Spinal cord (tissue), 10 donors: ENCODE data around the gene ZMPSTE24. TPM values are rescaled to one million over a fixed set of nuclear protein-coding genes. Genes with fewer than 3 reads are reported as not detected.
A peak's percentile ranks its signal among the peaks of the same experiment; 100 is the strongest.
"Not testable (repeated sequence)": the region's sequence is repeated elsewhere in the genome, so short reads cannot be mapped to it uniquely, and the experiment has no call there.

Experiments used
- DNase-seq, 6 donors: peaks; one replicate each; pipeline versions ENCODE4 v3.0.0 to v3.0.0-alpha.2; 2013 to 2015; ENCODE audit warnings: low spot score in 6 of 6, low read depth in 4 of 6
- H3K27ac ChIP-seq: one replicate; pipeline ENCODE4 v1.5.1; 2013; ENCODE audit warnings: low read depth, low read length, control low read depth
- H3K27me3 ChIP-seq: one replicate; pipeline ENCODE4 v1.6.1; 2013; ENCODE audit warnings: low read length; ENCODE audit not compliant: control insufficient read depth, insufficient read depth
- H3K36me3 ChIP-seq: one replicate; pipeline ENCODE4 v1.6.1; 2013; ENCODE audit warnings: low read length; ENCODE audit not compliant: control insufficient read depth, insufficient read depth
- H3K4me1 ChIP-seq: one replicate; pipeline ENCODE4 v1.6.1; 2013; ENCODE audit warnings: low read length; ENCODE audit not compliant: control insufficient read depth, insufficient read depth
- H3K4me3 ChIP-seq: one replicate; pipeline ENCODE4 v1.5.1; 2013; ENCODE audit warnings: low read depth, low read length, control low read depth
- H3K9me3 ChIP-seq: one replicate; pipeline ENCODE4 v1.6.1; 2013; ENCODE audit warnings: low read length; ENCODE audit not compliant: control insufficient read depth, insufficient read depth
- WGBS: methylation state at CpG from one replicate; pipeline ENCODE4 v1.1.5; 2013; ENCODE audit warnings: missing lambda C conversion rate; ENCODE audit not compliant: insufficient coverage; 5-methylcytosine and 5-hydroxymethylcytosine counted together
- long read RNA-seq, 4 donors: transcript quantifications; one replicate each; lab custom pipeline, GENCODE V29; 2026
- polyA plus RNA-seq, 2 donors: library from polyadenylated mRNA; unstranded; fragments of 120-200 nt; gene quantifications; one replicate each; pipeline ENCODE4 v1.2.1, GENCODE V29; 2013; ENCODE audit not compliant: insufficient read length in 2 of 2
- total RNA-seq, 2 donors: library from RNA; depleted of rRNA in 1 of 2; stranded (reverse); fragments of 120-200 nt in 1 of 2; fragments of >200 nt in 1 of 2; gene quantifications; one replicate each; pipeline versions ENCODE4 v1.2.3 to v1.2.4, GENCODE V29; 2013 to 2014
- donor health status: healthy.

ZMPSTE24 gene
- total RNA-seq, result 10 to 100 TPM; 39.2 to 70.9 TPM
- 10 to 100 TPM; 38.9 to 45.8 TPM for polyA plus RNA-seq
- long read RNA-seq, donor 1, transcript ZMPSTE24-201 (10 exons, 3,108 nt), result major isoform, 8 of 12 reads
- long read RNA-seq, donor 1, partial matches to known transcripts, result 0 of 12 reads
- long read RNA-seq, donor 1, other reads (novel, unspliced or antisense), result 0 of 12 reads
- long read RNA-seq, donor 2, partial matches to known transcripts, result 0 of 3 reads
- long read RNA-seq, donor 2, other reads (novel, unspliced or antisense), result 0 of 3 reads
- long read RNA-seq, donor 3, transcript ZMPSTE24-201 (10 exons, 3,108 nt), result major isoform, 9 of 12 reads
- long read RNA-seq, donor 3, partial matches to known transcripts, result 0 of 12 reads
- long read RNA-seq, donor 3, other reads (novel, unspliced or antisense), result 0 of 12 reads
- long read RNA-seq, donor 4, transcript ZMPSTE24-201 (10 exons, 3,108 nt), result major isoform, 5 of 8 reads
- long read RNA-seq, donor 4, partial matches to known transcripts, result 0 of 8 reads
- long read RNA-seq, donor 4, other reads (novel, unspliced or antisense), result 0 of 8 reads

- peak; percentile 95 to 99 (median 96) for DNase-seq
- under 1% methylated on average over 48 of the region's 48 CpGs for WGBS
Observed at GRCh38 chr1:40257688-40258444, at the start of gene ZMPSTE24. Gene ZMPSTE24, plus strand, starts transcription at chr1:40258236. Its CDS starts 36 bp downstream, at chr1:40258272.

GRCh38 chr1:40210511-40211204 is 47.4 kb upstream of the ZMPSTE24 start:
- no peaks in the 10 kb centered on the region for H3K4me1 ChIP-seq
- peaks cover 15% of the 10 kb centered on the region for H3K36me3 ChIP-seq
- H3K4me3 ChIP-seq, result no peak overlapping the region
- H3K27me3 ChIP-seq, result no peaks in the 10 kb centered on the region
- H3K9me3 ChIP-seq, result no peaks in the 10 kb centered on the region
- WGBS, result 100% methylated on average over 2 of the region's 3 CpGs
- no peak overlapping the region for H3K27ac ChIP-seq
- DNase-seq, result no peak

More at GRCh38 chr1:40257688-40258444, at the start of gene ZMPSTE24:
- Histone ChIP-seq H3K4me3 (peak within 1 kb of the TSS; percentile 96), H3K27ac (peak within 1 kb of the TSS; percentile 98), H3K27me3 (no peaks in the 10 kb centered on the region), H3K36me3 (peaks cover 15% of the 10 kb centered on the region), H3K4me1 (peaks cover 16% of the 10 kb centered on the region), H3K9me3 (no peaks in the 10 kb centered on the region)

- WGBS, result 96% methylated on average over 5 of the region's 5 CpGs
- no peak overlapping the region for H3K4me3 ChIP-seq
Observed at GRCh38 chr1:40218333-40218732, 39.7 kb upstream of the ZMPSTE24 start.

GRCh38 chr1:40221471-40221905 is 36.5 kb upstream of the ZMPSTE24 start:
- not testable (repeated sequence) for H3K36me3 ChIP-seq, H3K9me3 ChIP-seq, DNase-seq, H3K4me3 ChIP-seq, H3K27me3 ChIP-seq, H3K4me1 ChIP-seq, H3K27ac ChIP-seq
- WGBS, result 94% methylated on average over 7 of the region's 18 CpGs

More at GRCh38 chr1:40218333-40218732, 39.7 kb upstream of the ZMPSTE24 start:
- Histone ChIP-seq H3K27ac (no peak overlapping the region), H3K27me3 (no peaks in the 10 kb centered on the region), H3K36me3 (peaks cover 4% of the 10 kb centered on the region), H3K4me1 (no peaks in the 10 kb centered on the region), H3K9me3 (no peaks in the 10 kb centered on the region)
- no peak for DNase-seq

- 100% methylated on average over 2 of the region's 3 CpGs for WGBS
Observed at GRCh38 chr1:40221977-40222772, 35.9 kb upstream of the ZMPSTE24 start.

GRCh38 chr1:40224040-40224439 is 34.0 kb upstream of the ZMPSTE24 start:
- DNase-seq, result no peak
- Histone ChIP-seq H3K27ac (no peak overlapping the region), H3K27me3 (no peaks in the 10 kb centered on the region), H3K36me3 (peaks cover 7% of the 10 kb centered on the region), H3K4me3 (no peak overlapping the region), H3K9me3 (no peaks in the 10 kb centered on the region), H3K4me1 (no peaks in the 10 kb centered on the region)
- WGBS, result 97% methylated on average over 4 of the region's 6 CpGs

More at GRCh38 chr1:40221977-40222772, 35.9 kb upstream of the ZMPSTE24 start:
- H3K9me3 ChIP-seq, result no peaks in the 10 kb centered on the region
- H3K4me3 ChIP-seq, result no peak overlapping the region
- peaks cover 7% of the 10 kb centered on the region for H3K36me3 ChIP-seq
- H3K4me1 ChIP-seq, result no peaks in the 10 kb centered on the region
- H3K27ac ChIP-seq, result no peak overlapping the region
- H3K27me3 ChIP-seq, result no peaks in the 10 kb centered on the region
- DNase-seq, result no peak

- Histone ChIP-seq H3K4me3 (no peak overlapping the region), H3K27me3 (no peaks in the 10 kb centered on the region), H3K36me3 (peaks cover 10% of the 10 kb centered on the region), H3K27ac (no peak overlapping the region), H3K4me1 (no peaks in the 10 kb centered on the region), H3K9me3 (no peaks in the 10 kb centered on the region)
- WGBS, result 92% methylated on average over 2 of the region's 3 CpGs
- DNase-seq, result no peak
Observed at GRCh38 chr1:40226192-40226591, 31.8 kb upstream of the ZMPSTE24 start.

- no peak for DNase-seq
- Histone ChIP-seq H3K27me3 (no peaks in the 10 kb centered on the region), H3K36me3 (peaks cover 28% of the 10 kb centered on the region), H3K4me1 (no peaks in the 10 kb centered on the region), H3K9me3 (no peaks in the 10 kb centered on the region), H3K4me3 (no peak overlapping the region), H3K27ac (no peak overlapping the region)
- 94% methylated on average over 2 of the region's 4 CpGs for WGBS
Observed at GRCh38 chr1:40232444-40232843, 25.6 kb upstream of the ZMPSTE24 start.
